PFSK-1 (cell line): Measurements from ENCODE around the gene ENPP6.

Experiments used
- FOXP2 ChIP-seq: optimal IDR thresholded peaks from 2 replicates; pipeline ENCODE3; 2011; ENCODE audit warnings: borderline replicate concordance, control low read depth, inconsistent platforms; ENCODE audit not compliant: insufficient read depth; ENCODE audit errors: extremely low read length, extremely low read depth
- POLR2AphosphoS5 ChIP-seq: IDR thresholded peaks from 2 replicates; pipeline ENCODE4 v1.6.1; 2012; ENCODE audit warnings: low read depth, mild to moderate bottlenecking, control low read depth, low read length, moderate library complexity

DNA sequence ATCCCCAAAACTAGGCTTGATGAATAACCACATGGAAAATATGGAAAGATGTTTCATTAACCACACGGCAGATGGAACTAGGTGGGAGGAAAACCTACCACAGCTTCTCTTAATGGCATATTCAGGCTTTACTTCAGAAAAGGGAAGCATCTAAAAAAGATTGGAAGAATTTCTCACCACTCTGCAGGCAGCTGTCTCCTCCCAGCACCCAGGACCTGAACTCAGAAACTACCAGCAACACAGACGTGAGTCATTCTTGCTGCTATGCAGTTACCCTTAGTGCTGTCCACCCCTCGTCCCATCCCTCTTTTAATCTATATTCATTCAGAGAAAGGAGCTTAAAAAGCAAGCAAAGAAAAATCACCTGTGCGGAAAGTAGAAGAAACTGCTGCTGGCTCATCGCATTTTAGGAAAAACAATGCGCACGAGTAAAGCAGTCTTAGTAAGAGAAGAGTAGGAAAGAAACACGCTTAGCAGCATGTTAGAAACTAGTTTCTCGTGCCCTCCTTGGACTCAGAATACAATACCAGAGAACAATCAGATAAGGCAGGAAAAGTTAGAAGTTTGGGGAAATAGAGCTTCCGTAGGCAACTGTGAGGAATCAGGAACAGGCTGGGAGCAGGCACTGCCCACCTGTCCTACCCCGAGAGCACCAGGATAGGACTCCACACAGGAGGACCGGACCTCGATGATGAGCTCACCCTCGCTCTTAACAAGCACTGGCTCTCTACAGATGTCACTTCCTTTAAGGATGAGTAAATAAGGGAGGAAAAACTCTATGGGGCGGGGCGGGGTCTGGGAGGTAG, 48.1 kb upstream of the ENPP6 start:
- TF ChIP-seq POLR2AphosphoS5 (no peak), FOXP2 (no peak)
